ENCODE data around the gene SEC14L1. TPM values are rescaled to one million over a fixed set of nuclear protein-coding genes. Genes with fewer than 3 reads are reported as not detected.

The SEC14L1 gene
- total RNA-seq, 1 donor from 2014 or later = 40.5 TPM

- H3K27me3 ChIP-seq = no peaks in the 10 kb centered on the region
- no peak overlapping the region for H3K4me3 ChIP-seq
- no peak for DNase-seq (ENCODE audit: extremely low spot score in 2 of 2)
- no peaks in the 10 kb centered on the region for H3K36me3 ChIP-seq
- TF ChIP-seq POLR2AphosphoS5 (IDR thresholded peaks at IDR 0.05; ENCODE audit: insufficient read depth in 1 of 2, low read depth in 1 of 2) (no peak), POLR2A (IDR thresholded peaks at IDR 0.05) (no peak), CTCF (IDR thresholded peaks at IDR 0.05) (no peak)
- H3K4me1 ChIP-seq = peaks cover 24% of the 10 kb centered on the region
- intact Hi-C loops (cut with DNase I) = no loop called here
- H3K9me3 ChIP-seq = no peaks in the 10 kb centered on the region
- H3K27ac ChIP-seq = no peak overlapping the region
Observed at GRCh38 chr17:77231076-77231871, 90.5 kb downstream of the SEC14L1 start.

GRCh38 chr17:77233127-77233526, 92.4 kb downstream of the SEC14L1 start:
- H3K4me3 ChIP-seq = no peak overlapping the region
- peaks cover 24% of the 10 kb centered on the region for H3K4me1 ChIP-seq
- DNase-seq (ENCODE audit: extremely low spot score in 2 of 2) = no peak
- TF ChIP-seq CTCF (IDR thresholded peaks at IDR 0.05) (no peak), POLR2A (IDR thresholded peaks at IDR 0.05) (no peak), POLR2AphosphoS5 (IDR thresholded peaks at IDR 0.05; ENCODE audit: insufficient read depth in 1 of 2, low read depth in 1 of 2) (no peak)
- no peaks in the 10 kb centered on the region for H3K27me3 ChIP-seq
- no peaks in the 10 kb centered on the region for H3K9me3 ChIP-seq
- no peaks in the 10 kb centered on the region for H3K36me3 ChIP-seq
- intact Hi-C loops (cut with DNase I) = no loop called here
- no peak overlapping the region for H3K27ac ChIP-seq

GRCh38 chr17:77233635-77234334, 93.0 kb downstream of the SEC14L1 start:
- no peak for DNase-seq (ENCODE audit: extremely low spot score in 2 of 2)

GRCh38 chr17:77234695-77235094, 93.9 kb downstream of the SEC14L1 start:
- H3K9me3 ChIP-seq = no peaks in the 10 kb centered on the region
- H3K36me3 ChIP-seq = no peaks in the 10 kb centered on the region
- intact Hi-C loops (cut with DNase I) = no loop called here
- H3K27ac ChIP-seq = peak overlapping the region; percentile 69
- no peak for DNase-seq (ENCODE audit: extremely low spot score in 2 of 2)
- H3K4me3 ChIP-seq = no peak overlapping the region
- no peak for TF ChIP-seq POLR2AphosphoS5 (IDR thresholded peaks at IDR 0.05; ENCODE audit: insufficient read depth in 1 of 2, low read depth in 1 of 2)
- no peak for TF ChIP-seq POLR2A (IDR thresholded peaks at IDR 0.05)
- no peak for TF ChIP-seq CTCF (IDR thresholded peaks at IDR 0.05)
- no peaks in the 10 kb centered on the region for H3K27me3 ChIP-seq
- peaks cover 24% of the 10 kb centered on the region for H3K4me1 ChIP-seq

More at GRCh38 chr17:77233635-77234334, 93.0 kb downstream of the SEC14L1 start:
- no peak overlapping the region for H3K27ac ChIP-seq
- no peaks in the 10 kb centered on the region for H3K27me3 ChIP-seq
- intact Hi-C loops (cut with DNase I) = no loop called here
- H3K4me1 ChIP-seq = peaks cover 24% of the 10 kb centered on the region
- no peaks in the 10 kb centered on the region for H3K9me3 ChIP-seq
- peak in 1 of 2 donors; percentile 40 for TF ChIP-seq POLR2AphosphoS5 (IDR thresholded peaks at IDR 0.05; ENCODE audit: insufficient read depth in 1 of 2, low read depth in 1 of 2)
- TF ChIP-seq CTCF (IDR thresholded peaks at IDR 0.05) = no peak
- no peak for TF ChIP-seq POLR2A (IDR thresholded peaks at IDR 0.05)
- H3K4me3 ChIP-seq = no peak overlapping the region
- no peaks in the 10 kb centered on the region for H3K36me3 ChIP-seq
